HCT116 (cell line): Measurements from ENCODE around the gene PCLO. TPM values are rescaled to one million over a fixed set of nuclear protein-coding genes. Genes with fewer than 3 reads are reported as not detected.

Experiments used
- ATAC-seq: fragments of 200-7000 bp; cut with Tn5 transposase; 2 replicates; pipeline ENCODE4 v1.9.1; 2020; ENCODE audit warnings: mild to moderate bottlenecking, moderate library complexity
- BruUV-seq: library from RNA; stranded (reverse); fragments of 400-500 nt; replicated peaks from 2 replicates; lab custom pipeline; 2021; lab: Mats Ljungman, UMichigan
- CTCF ChIA-PET: fragments of 300-600 bp; sonication (Branson Sonifier 250); formaldehyde crosslinking; loops from one replicate; lab custom pipeline; 2021; ENCODE audit warnings: antibody characterized with exemption; lab: Charles Lee
- POLR2A ChIA-PET: fragments of 300-600, 350-600 bp; sonication (Branson Sonifier 250); formaldehyde crosslinking; loops from one replicate; lab custom pipeline; 2021; ENCODE audit warnings: antibody characterized with exemption; lab: Charles Lee
- RAD21 ChIA-PET, 2 experiments: fragments of 300-600 bp; sonication (Branson Sonifier 250); formaldehyde crosslinking; loops; one replicate each; lab custom pipeline; 2023; ENCODE audit warnings: low total read pairs in 2 of 2; ENCODE audit not compliant: uncharacterized antibody in 2 of 2, unreplicated experiment in 2 of 2, low non-redundant PET in 1 of 2; lab: Charles Lee
- DNase-seq: peaks from one replicate; pipeline ENCODE4 v3.0.0-alpha.2; 2010; ENCODE audit warnings: low read depth, low spot score
- H2AFZ ChIP-seq: fragments of 200-600 bp; shearing (Covaris generic), sonication (generic); 2 replicates; pipeline ENCODE4 v1.6.1; 2017; ENCODE audit warnings: low read depth, mixed run types, mixed read lengths, antibody characterized with exemption, low read length; ENCODE audit not compliant: poor library complexity, severe bottlenecking
- H3K27ac ChIP-seq: 2 replicates; pipeline ENCODE4 v1.5.1; 2012; ENCODE audit warnings: low read depth, low read length
- H3K27me3 ChIP-seq: fragments of 200-600 bp; sonication (generic); 2 replicates; pipeline ENCODE4 v1.6.1; 2016; ENCODE audit warnings: mixed run types, low read length, mixed read lengths; ENCODE audit not compliant: insufficient read depth
- H3K36me3 ChIP-seq, 2 experiments: fragments of 200-500 bp in 1 of 2; fragments of 200-600 bp in 1 of 2; sonication (Bioruptor generic) in 1 of 2; sonication (generic) in 1 of 2; 2 replicates each; pipeline versions ENCODE4 v1.5.1 to v1.6.1; 2014 to 2016; ENCODE audit warnings: low read length in 2 of 2, inconsistent platforms in 1 of 2, mixed read lengths in 1 of 2, mixed run types in 1 of 2; ENCODE audit not compliant: insufficient read depth in 2 of 2, control insufficient read depth in 1 of 2
- H3K4me1 ChIP-seq, 2 experiments: fragments of 200-600 bp in 1 of 2; sonication (generic) in 1 of 2; 2 replicates each; pipeline versions ENCODE4 v1.5.1 to v1.6.1; 2012 to 2017; ENCODE audit warnings: low read length in 2 of 2, inconsistent platforms in 1 of 2, mild to moderate bottlenecking in 1 of 2, mixed read lengths in 1 of 2, mixed run types in 1 of 2, moderate library complexity in 1 of 2; ENCODE audit not compliant: insufficient read depth in 2 of 2, control insufficient read depth in 1 of 2
- H3K4me2 ChIP-seq: fragments of 200-600 bp; sonication (generic); 2 replicates; pipeline ENCODE4 v1.6.1; 2017; ENCODE audit warnings: mixed run types, low read length, mixed read lengths
- H3K4me3 ChIP-seq, 2 experiments: fragments of 200-600 bp in 1 of 2; sonication (generic) in 1 of 2; replicated peaks in 1 of 2; 2 replicates each; pipeline ENCODE4 v1.5.1; 2011 to 2016; ENCODE audit warnings: low read length in 2 of 2, control low read depth in 1 of 2, low read depth in 1 of 2, mild to moderate bottlenecking in 1 of 2, mixed read lengths in 1 of 2, mixed run types in 1 of 2
- H3K79me2 ChIP-seq: fragments of 200-600 bp; sonication (generic); 2 replicates; pipeline ENCODE4 v1.6.1; 2017; ENCODE audit warnings: mild to moderate bottlenecking, mixed run types, low read length, moderate library complexity, mixed read lengths; ENCODE audit not compliant: insufficient read depth
- H3K9ac ChIP-seq: fragments of 200-600 bp; sonication (generic); 2 replicates; pipeline ENCODE4 v1.6.1; 2016; ENCODE audit warnings: low read length, mixed read lengths
- H3K9me2 ChIP-seq: fragments of 200-600 bp; sonication (generic), shearing (Covaris generic); 2 replicates; pipeline ENCODE4 v1.6.1; 2017; ENCODE audit warnings: mixed run types, mild to moderate bottlenecking, moderate library complexity; ENCODE audit not compliant: insufficient read depth
- H3K9me3 ChIP-seq, 2 experiments: fragments of 200-500 bp in 1 of 2; fragments of 200-600 bp in 1 of 2; sonication (Bioruptor generic) in 1 of 2; sonication (generic) in 1 of 2; 2 replicates each; pipeline ENCODE4 v1.6.1; 2014 to 2017; ENCODE audit warnings: low read length in 2 of 2, mixed read lengths in 2 of 2, inconsistent platforms in 1 of 2, low read depth in 1 of 2, mild to moderate bottlenecking in 1 of 2, mixed run types in 1 of 2, moderate library complexity in 1 of 2; ENCODE audit not compliant: control insufficient read depth in 1 of 2, insufficient read depth in 1 of 2
- H4K20me1 ChIP-seq: fragments of 200-600 bp; sonication (generic), shearing (Covaris generic); 2 replicates; pipeline ENCODE4 v1.6.1; 2017; ENCODE audit warnings: mixed run types, mild to moderate bottlenecking, moderate library complexity; ENCODE audit not compliant: insufficient read depth
- CBX3 ChIP-seq: IDR thresholded peaks from 2 replicates; pipeline ENCODE4 v1.6.1; 2012; ENCODE audit warnings: low read depth
- CTCF ChIP-seq, 3 experiments: fragments of 200-600 bp in 1 of 3; sonication (generic) in 1 of 3; IDR thresholded peaks in 2 of 3; conservative IDR thresholded peaks in 1 of 3; 2 replicates each; pipeline ENCODE4 v1.5.1; 2012 to 2017; ENCODE audit warnings: low read depth in 2 of 3, low read length in 2 of 3, antibody characterized with exemption in 1 of 3, borderline replicate concordance in 1 of 3, control low read depth in 1 of 3, mild to moderate bottlenecking in 1 of 3, mixed read lengths in 1 of 3, mixed run types in 1 of 3, moderate library complexity in 1 of 3; ENCODE audit not compliant: insufficient read depth in 1 of 3
- ELF1 ChIP-seq: IDR thresholded peaks from 2 replicates; pipeline ENCODE4 v1.6.1; 2012; ENCODE audit warnings: low read depth, borderline replicate concordance
- EZH2 ChIP-seq: fragments of 200-600 bp; sonication (generic); IDR thresholded peaks from 2 replicates; pipeline ENCODE4 v1.6.1; 2017; ENCODE audit warnings: antibody characterized with exemption, mixed run types
- EZH2phosphoT487 ChIP-seq: fragments of 200-600 bp; IDR thresholded peaks from 2 replicates; pipeline ENCODE4 v1.6.1; 2018; ENCODE audit warnings: antibody characterized with exemption, borderline replicate concordance
- FOSL1 ChIP-seq: IDR thresholded peaks from 2 replicates; pipeline ENCODE4 v1.6.1; 2012; ENCODE audit warnings: low read depth
- RAD21 ChIP-seq: IDR thresholded peaks from 2 replicates; pipeline ENCODE4 v1.6.1; 2012; ENCODE audit warnings: low read depth, mild to moderate bottlenecking
- TCF7L2 ChIP-seq: IDR thresholded peaks from 2 replicates; pipeline ENCODE4 v1.7.0; 2011; ENCODE audit warnings: borderline replicate concordance, inconsistent platforms; ENCODE audit not compliant: insufficient read depth, insufficient read length; ENCODE audit errors: extremely low read depth
- YY1 ChIP-seq: IDR thresholded peaks from 2 replicates; pipeline ENCODE4 v1.6.1; 2011; ENCODE audit warnings: low read length, low read depth, moderate library complexity, mild to moderate bottlenecking; ENCODE audit not compliant: insufficient replicate concordance; ENCODE audit errors: extremely low read depth
- intact Hi-C: fragments of 100-400 bp; cut with micrococcal nuclease; formaldehyde crosslinking; loops from 2 replicates; pipeline ENCODE4 v1.10.0; 2022
- total RNA-seq: library from RNA; stranded (reverse); gene quantifications from one replicate; pipeline ENCODE4 v1.2.1, GENCODE V29; 2021; ENCODE audit not compliant: unreplicated experiment

Gene PCLO
- total RNA-seq, 1 experiment from 2014 or later: 2.4 TPM

- Histone ChIP-seq H3K4me1 (no peaks in the 10 kb centered on the region), H4K20me1 (no peaks in the 10 kb centered on the region), H3K79me2 (no peaks in the 10 kb centered on the region), H3K27me3 (no peaks in the 10 kb centered on the region), H3K4me2 (no peak overlapping the region), H3K27ac (no peak overlapping the region), H3K36me3 (no peaks in the 10 kb centered on the region), H3K4me3 (no peak overlapping the region), H3K9me2 (no peaks in the 10 kb centered on the region), H3K9ac (no peak overlapping the region), H2AFZ (no peak overlapping the region)
- DNase-seq (peak; percentile 1), ATAC-seq (no peak)
- ChIA-PET POLR2A (no interaction called here), RAD21 (no interaction called here), CTCF (no interaction called here)
- no TSS peak for BruUV-seq
- intact Hi-C loops: no loop called here
- TF ChIP-seq CTCF (IDR thresholded peaks at IDR 0.05 in 2 of 3, conservative IDR thresholded peaks at IDR 0.05 in 1 of 3; ENCODE audit: borderline replicate concordance in 1 of 3, insufficient read depth in 1 of 3, low read depth in 2 of 3, low read length in 2 of 3): peak in 2 of 3 experiments; percentile 17 to 35; a peak in 3 of 6 replicates
- TF ChIP-seq YY1: no peak
- TF ChIP-seq, all 23 proteins: peak for 1
- H3K9me3 ChIP-seq: no peaks in the 10 kb centered on the region
Measured at GRCh38 chr7:82816272-82816671, 346.4 kb downstream of the PCLO start.

DNA sequence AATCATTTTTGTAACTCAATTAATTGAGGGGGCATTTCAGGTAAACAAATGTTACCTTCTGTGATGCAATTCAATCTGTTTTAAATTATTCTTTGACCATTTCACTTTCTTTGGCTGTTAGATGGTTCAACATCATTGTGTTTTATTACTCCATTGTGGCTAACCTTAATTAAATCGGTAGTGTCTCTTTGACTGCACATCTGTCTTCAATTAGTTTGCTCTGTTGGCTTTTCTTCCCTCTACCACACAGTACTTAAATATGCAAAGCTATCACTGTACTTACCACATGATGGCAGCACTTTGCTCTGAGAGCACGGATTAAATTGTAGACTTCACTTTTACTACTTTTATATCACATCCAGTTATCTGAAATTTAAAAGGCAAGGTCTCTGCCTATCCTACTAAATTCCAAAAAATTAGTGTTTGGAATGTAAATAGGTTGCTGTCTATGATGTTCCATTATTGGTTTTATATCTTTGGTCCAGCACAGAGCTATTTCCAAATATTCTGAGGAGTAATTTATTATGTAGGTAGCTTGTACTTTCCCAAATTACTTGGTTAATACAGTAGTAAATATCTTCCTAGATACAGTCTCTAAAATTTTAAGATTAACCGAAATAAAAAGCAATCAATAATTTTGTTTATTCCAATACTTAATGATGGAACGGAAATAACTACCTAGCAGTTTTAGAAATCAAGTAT is 352.0 kb downstream of the PCLO start:
- CTCF ChIA-PET: interaction anchor here (0.8 to 1.5 kb wide), 9 partner anchors 9 to 552 kb away, joined by 3 to 12 read pairs (median 3); no protein-coding TSS in a partner anchor
- peak; percentile 45 for DNase-seq
- H3K4me1 ChIP-seq: peaks cover 0 to 3% of the 10 kb centered on the region in 2 experiments; a peak in 2 of 4 replicates
- no TSS peak for BruUV-seq
- H3K27ac ChIP-seq: no peak overlapping the region
- RAD21 ChIA-PET: interaction anchor here in 1 of 2 experiments (1.8 kb wide), 1 partner anchor 262 kb away, joined by 4 read pairs; no protein-coding TSS in a partner anchor
- H3K9ac ChIP-seq: no peak overlapping the region
- H3K9me3 ChIP-seq: no peaks in the 10 kb centered on the region
- TF ChIP-seq YY1 (no peak), CBX3 (0 out of 2 replicates have a peak, but pooled peaks have one; percentile 25), EZH2 (no peak), CTCF (IDR thresholded peaks at IDR 0.05 in 2 of 3, conservative IDR thresholded peaks at IDR 0.05 in 1 of 3; ENCODE audit: borderline replicate concordance in 1 of 3, insufficient read depth in 1 of 3, low read depth in 2 of 3, low read length in 2 of 3) (peak; percentile 48 to 76 (median 64); a peak in 5 of 6 replicates), ELF1 (no peak), RAD21 (peak; percentile 66), FOSL1 (no peak), TCF7L2 (no peak), EZH2phosphoT487 (no peak)
- no peaks in the 10 kb centered on the region for H3K9me2 ChIP-seq
- no peak overlapping the region for H3K4me3 ChIP-seq
- H3K4me2 ChIP-seq: peak overlapping the region; percentile 18; the same call in 1 of the 2 replicates
- peak overlapping the region; percentile 95 for H2AFZ ChIP-seq
- peak; percentile 89 for ATAC-seq
- no peaks in the 10 kb centered on the region for H3K36me3 ChIP-seq
- H3K27me3 ChIP-seq: no peaks in the 10 kb centered on the region
- no peaks in the 10 kb centered on the region for H4K20me1 ChIP-seq
- no peaks in the 10 kb centered on the region for H3K79me2 ChIP-seq
- intact Hi-C loops: loop anchor here (1.0 to 2.0 kb wide), 3 partner anchors 262 to 846 kb away; no protein-coding TSS in a partner anchor
- POLR2A ChIA-PET: no interaction called here
